Endothelial cell of umbilical vein (primary cell): ENCODE data around the gene TH. TPM values are rescaled to one million over a fixed set of nuclear protein-coding genes. Genes with fewer than 3 reads are reported as not detected.

Experiments used
- BruUV-seq: library from RNA; stranded (reverse); fragments of 400-500 nt; replicated peaks from 2 replicates; lab custom pipeline; 2021; lab: Mats Ljungman, UMichigan
- CTCF ChIA-PET: fragments of 300-600, 350-600 bp; sonication (Branson Sonifier 250); formaldehyde crosslinking; loops from one replicate; lab custom pipeline; 2021; ENCODE audit warnings: antibody characterized with exemption, inconsistent platforms; lab: Charles Lee
- POLR2A ChIA-PET: fragments of 300-600, 350-600 bp; sonication (Branson Sonifier 250); formaldehyde crosslinking; loops from one replicate; lab custom pipeline; 2021; ENCODE audit warnings: antibody characterized with exemption, inconsistent platforms; lab: Charles Lee
- DNase-seq: peaks from one replicate; pipeline ENCODE4 v3.0.0-alpha.2; 2011; ENCODE audit warnings: low read depth, low spot score
- FAIRE-seq: peaks from 2 replicates; lab custom pipeline; 2011; peaks lifted over from hg19 to GRCh38; lab: Jason Lieb, UNC
- H2AFZ ChIP-seq: 2 replicates; pipeline ENCODE4 v1.6.0; 2012; ENCODE audit warnings: low read depth, low read length, control low read depth, inconsistent platforms
- H3K27ac ChIP-seq: 2 replicates; pipeline ENCODE4 v1.5.1; 2011; ENCODE audit warnings: low read depth, mild to moderate bottlenecking, control low read depth, low read length, moderate library complexity; ENCODE audit not compliant: insufficient read depth
- H3K27me3 ChIP-seq, 2 experiments: 2 replicates each; pipeline versions ENCODE4 v1.6.0 to v1.6.1; 2011; ENCODE audit warnings: low read length in 2 of 2, mixed read lengths in 1 of 2; ENCODE audit not compliant: control insufficient read depth in 2 of 2, insufficient read depth in 2 of 2
- H3K36me3 ChIP-seq, 2 experiments: 2 replicates in 1 of 2; 3 replicates in 1 of 2; pipeline ENCODE4 v1.5.1; 2011; ENCODE audit warnings: low read length in 2 of 2, mild to moderate bottlenecking in 1 of 2, moderate library complexity in 1 of 2; ENCODE audit not compliant: control insufficient read depth in 2 of 2, insufficient read depth in 2 of 2; ENCODE audit errors: extremely low read depth in 1 of 2
- H3K4me1 ChIP-seq: 3 replicates; pipeline ENCODE4 v1.5.1; 2011; ENCODE audit warnings: mild to moderate bottlenecking, low read length; ENCODE audit not compliant: control insufficient read depth, insufficient read depth; ENCODE audit errors: extremely low read depth
- H3K4me2 ChIP-seq: 2 replicates; pipeline ENCODE4 v1.6.1; 2011; ENCODE audit warnings: low read length, control low read depth, mixed read lengths; ENCODE audit not compliant: insufficient read depth
- H3K4me3 ChIP-seq, 3 experiments: fragments of 200-600 bp in 1 of 3; sonication (generic), shearing (Covaris generic) in 1 of 3; replicated peaks in 1 of 3; 2 replicates each; pipeline ENCODE4 v1.5.1; 2011 to 2016; ENCODE audit warnings: control low read depth in 3 of 3, low read length in 3 of 3, mild to moderate bottlenecking in 2 of 3, inconsistent platforms in 1 of 3, low read depth in 1 of 3, moderate library complexity in 1 of 3; ENCODE audit not compliant: insufficient read depth in 1 of 3
- H3K79me2 ChIP-seq: 2 replicates; pipeline ENCODE4 v1.6.0; 2012; ENCODE audit warnings: low read length, inconsistent platforms; ENCODE audit not compliant: control insufficient read depth, insufficient read depth
- H3K9ac ChIP-seq: replicated peaks from 2 replicates; pipeline ENCODE3; 2011; ENCODE audit warnings: low read length, control low read depth; ENCODE audit not compliant: insufficient read depth; ENCODE audit errors: extremely low read depth
- H3K9me1 ChIP-seq: replicated peaks from 3 replicates; pipeline ENCODE4 v1.6.0; 2011; ENCODE audit warnings: mild to moderate bottlenecking, low read length; ENCODE audit not compliant: control insufficient read depth, insufficient read depth; ENCODE audit errors: extremely low read depth
- H3K9me3 ChIP-seq: replicated peaks from 2 replicates; pipeline ENCODE4 v1.5.1; 2012; ENCODE audit warnings: low read length, inconsistent platforms; ENCODE audit not compliant: control insufficient read depth, insufficient read depth
- H4K20me1 ChIP-seq: replicated peaks from 2 replicates; pipeline ENCODE3; 2011; ENCODE audit warnings: mild to moderate bottlenecking, low read length; ENCODE audit not compliant: control insufficient read depth, insufficient read depth; ENCODE audit errors: extremely low read depth
- CTCF ChIP-seq, 2 donors: IDR thresholded peaks; 1 replicate in 1 of 2; 2 replicates in 1 of 2; pipeline ENCODE4 v1.5.1; 2011; ENCODE audit warnings: low read length in 2 of 2, mild to moderate bottlenecking in 2 of 2, moderate library complexity in 2 of 2, control low read depth in 1 of 2, inconsistent platforms in 1 of 2, low read depth in 1 of 2; ENCODE audit not compliant: insufficient read depth in 1 of 2; ENCODE audit errors: extremely low read depth in 1 of 2
- EZH2 ChIP-seq: IDR thresholded peaks from 2 replicates; pipeline ENCODE4 v1.6.1; 2012; ENCODE audit warnings: borderline replicate concordance, low read depth, mild to moderate bottlenecking, moderate library complexity, low read length, inconsistent platforms; ENCODE audit not compliant: severe bottlenecking
- FOS ChIP-seq: IDR thresholded peaks from 2 replicates; pipeline ENCODE4 v1.6.1; 2011; ENCODE audit warnings: mild to moderate bottlenecking, low read length, moderate library complexity, borderline replicate concordance; ENCODE audit not compliant: insufficient read depth
- GATA2 ChIP-seq: IDR thresholded peaks from 2 replicates; pipeline ENCODE4 v1.7.0; 2011; ENCODE audit warnings: low read depth, mild to moderate bottlenecking, moderate library complexity, mixed read lengths, low read length; ENCODE audit not compliant: insufficient read length, insufficient read depth
- JUN ChIP-seq: IDR thresholded peaks from 2 replicates; pipeline ENCODE4 v1.6.1; 2011; ENCODE audit warnings: borderline replicate concordance, low read depth; ENCODE audit not compliant: insufficient read length, insufficient read depth
- MAX ChIP-seq: IDR thresholded peaks from 2 replicates; pipeline ENCODE4 v1.6.1; 2011; ENCODE audit not compliant: insufficient read depth, insufficient read length
- MYC ChIP-seq: IDR thresholded peaks from one replicate; pipeline ENCODE4 v1.6.1; 2011; ENCODE audit warnings: mild to moderate bottlenecking, low read depth, low read length
- POLR2A ChIP-seq: IDR thresholded peaks from 2 replicates; pipeline ENCODE4 v1.6.1; 2012; ENCODE audit warnings: low read depth, mild to moderate bottlenecking, control low read depth, low read length
- POLR2AphosphoS5 ChIP-seq: IDR thresholded peaks from 2 replicates; pipeline ENCODE4 v1.6.1; 2012; ENCODE audit warnings: low read depth, mild to moderate bottlenecking, control low read depth, low read length, moderate library complexity; ENCODE audit not compliant: insufficient read depth
- dilution Hi-C: fragments of 300-500 bp; cut with MboI; formaldehyde crosslinking; loops from one replicate; pipeline ENCODE4 v1.15.0; 2019; ENCODE audit warnings: low sequenced_read_pairs; ENCODE audit not compliant: extremely low pct_ligation_motif_present
- intact Hi-C: fragments of 100-400 bp; cut with micrococcal nuclease; formaldehyde crosslinking; loops from one replicate; pipeline ENCODE4 v1.10.0; 2022
- polyA plus RNA-seq, 4 experiments: library from polyadenylated mRNA; depleted of rRNA in 3 of 4; stranded (reverse) in 3 of 4; unstranded in 1 of 4; fragments of >200 nt; gene quantifications; 2 replicates each; pipeline versions ENCODE4 v1.2.1 to v1.2.3, GENCODE V29; 2011 to 2012; ENCODE audit warnings: missing spikeins in 1 of 4
- total RNA-seq: library from RNA; stranded (reverse); gene quantifications from 2 replicates; pipeline ENCODE4 v1.2.3, GENCODE V29; 2021

Gene TH
- total and polyA plus RNA-seq, 2 donors (not counting 3 experiments of a cell fraction or from before 2014, with no cell fraction given) = not detected

- H3K4me3 ChIP-seq = no peak overlapping the region
- H3K4me1 ChIP-seq = no peaks in the 10 kb centered on the region
- intact Hi-C loops (no loop called here), dilution Hi-C loops (no loop called here)
- ChIA-PET CTCF (interaction anchor here (1.0 to 1.5 kb wide), 4 partner anchors 13 to 525 kb away, joined by 3 to 5 read pairs (median 4); no protein-coding TSS in a partner anchor), POLR2A (no interaction called here)
- no peak for TF ChIP-seq CTCF (IDR thresholded peaks at IDR 0.05; ENCODE audit: extremely low read depth in 1 of 2, insufficient read depth in 1 of 2, low read depth in 1 of 2, low read length in 2 of 2)
- TF ChIP-seq JUN = no peak
- TF ChIP-seq GATA2 = no peak
- TF ChIP-seq MAX = no peak
- TF ChIP-seq EZH2 = no peak
- TF ChIP-seq MYC = no peak
- no peak for TF ChIP-seq POLR2AphosphoS5
- no peak for TF ChIP-seq POLR2A
- TF ChIP-seq FOS = no peak
- BruUV-seq = no TSS peak
- no peaks in the 10 kb centered on the region for H3K9me1 ChIP-seq
- no peak overlapping the region for H3K27ac ChIP-seq
- H3K27me3 ChIP-seq = no peaks in the 10 kb centered on the region
- FAIRE-seq (no peak), DNase-seq (no peak)
- H2AFZ ChIP-seq = no peak overlapping the region
- no peaks in the 10 kb centered on the region for H3K36me3 ChIP-seq
- H3K9me3 ChIP-seq = no peaks in the 10 kb centered on the region
- H4K20me1 ChIP-seq = no peaks in the 10 kb centered on the region
- H3K9ac ChIP-seq = no peak overlapping the region
- no peaks in the 10 kb centered on the region for H3K79me2 ChIP-seq
- no peak overlapping the region for H3K4me2 ChIP-seq
Measured at GRCh38 chr11:2164081-2164480, 7.5 kb downstream of the TH start.
